Naive thymus-derived CD8-positive, alpha-beta T cell (primary cell): ENCODE measurements around the gene HCN3. TPM values are rescaled to one million over a fixed set of nuclear protein-coding genes. Genes with fewer than 3 reads are reported as not detected.
A peak's percentile ranks its signal among the peaks of the same experiment; 100 is the strongest.
"Not testable (repeated sequence)": the region's sequence is repeated elsewhere in the genome, so short reads cannot be mapped to it uniquely, and the experiment has no call there.

ENCODE experiments used
- ATAC-seq, 2 donors: fragments of 150-1000 bp; cut with Tn5 transposase in 1 of 2; sonication (Bioruptor Pico), chemical (Tn5 transposase) in 1 of 2; 1 replicate in 1 of 2; 2 replicates in 1 of 2; pipeline ENCODE4 v1.10.0; 2021; ENCODE audit warnings: mild to moderate bottlenecking in 2 of 2, moderate library complexity in 2 of 2
- POLR2A ChIA-PET: fragments of 350-600 bp; sonication (Branson Sonifier 250); formaldehyde crosslinking; loops from one replicate; lab custom pipeline; 2021; ENCODE audit warnings: antibody characterized with exemption; lab: Charles Lee
- DNase-seq, 10 donors: peaks; one replicate each; pipeline versions ENCODE4 v3.0.0 to v3.0.0-alpha.2; 2020 to 2022
- H3K27ac Mint-ChIP-seq, 10 donors: one replicate each; pipeline ENCODE4 v1.8.0; 2020 to 2022; ENCODE audit warnings: mild to moderate bottlenecking in 10 of 10, mixed read lengths in 10 of 10, moderate library complexity in 4 of 10, inconsistent platforms in 1 of 10
- H3K27me3 Mint-ChIP-seq, 5 donors: one replicate each; pipeline ENCODE4 v1.8.0; 2021 to 2022; ENCODE audit warnings: mixed read lengths in 5 of 5
- H3K36me3 Mint-ChIP-seq, 3 donors: one replicate each; pipeline ENCODE4 v1.8.0; 2020 to 2022; ENCODE audit warnings: mixed read lengths in 3 of 3, mild to moderate bottlenecking in 2 of 3, inconsistent platforms in 1 of 3
- H3K4me1 Mint-ChIP-seq, 4 donors: one replicate each; pipeline ENCODE4 v1.8.0; 2021 to 2022; ENCODE audit warnings: mixed read lengths in 4 of 4
- H3K4me3 Mint-ChIP-seq, 10 donors: one replicate each; pipeline ENCODE4 v1.8.0; 2020 to 2022; ENCODE audit warnings: mild to moderate bottlenecking in 10 of 10, mixed read lengths in 10 of 10, moderate library complexity in 6 of 10, inconsistent platforms in 1 of 10
- H3K9me3 Mint-ChIP-seq, 9 donors: one replicate each; pipeline ENCODE4 v1.8.0; 2020 to 2022; ENCODE audit warnings: mixed read lengths in 9 of 9, mild to moderate bottlenecking in 3 of 9, inconsistent platforms in 1 of 9, moderate library complexity in 1 of 9
- polyA plus RNA-seq, 3 donors: library from polyadenylated mRNA; unstranded; fragments of 300-500 nt; fragmentation: Illumina TruSeq; gene quantifications; one replicate each; pipeline ENCODE4 v1.2.3, GENCODE V29; 2021
- total RNA-seq, 8 experiments: library from RNA in 2 of 8; stranded (reverse) in 2 of 8; gene quantifications; one replicate each; pipeline ENCODE4 v1.2.3 and lab custom pipeline; 2021 to 2026

Gene HCN3
- total RNA-seq (1 to 10 TPM; 3.9 to 4.1 TPM), polyA plus RNA-seq (under 1 TPM in 2 of 3 donors, not detected in 1; 0.20 to 0.51 TPM), total RNA-seq (lab: John Stamatoyannopoulos, UW) (0.98 to 7.8 (median 2.5) reads per million in 6 experiments)

- peak; percentile 34 to 62 for ATAC-seq
- POLR2A ChIA-PET, result interaction anchor here (1.2 to 5.9 kb wide), 3 partner anchors 22 to 46 kb away, joined by 4 to 30 read pairs (median 4); partner anchors contain the start of gene ENTREP3
- peak within 1 kb of the TSS; percentile 68 to 84 (median 78) for H3K4me3 Mint-ChIP-seq
Measured at GRCh38 chr1:155277070-155277901, at the start of gene HCN3. TSS of gene HCN3 (plus strand) at chr1:155277463. CDS start at chr1:155277591, 128 bp downstream.

GRCh38 chr1:155228096-155228427, 49.2 kb upstream of the HCN3 start:
- POLR2A ChIA-PET, result interaction anchor here (1.0 to 5.0 kb wide), 7 partner anchors 13 to 44 kb away, joined by 3 to 42 read pairs (median 6); partner anchors contain the start of genes MTX1 and THBS3
- H3K9me3 Mint-ChIP-seq, result no peaks in the 10 kb centered on the region
- H3K27me3 Mint-ChIP-seq, result no peaks in the 10 kb centered on the region
- peak overlapping the region; percentile 84 to 98 (median 94) for H3K27ac Mint-ChIP-seq
- peaks cover 6 to 42% (median 24%) of the 10 kb centered on the region in 4 donors for H3K4me1 Mint-ChIP-seq
- no peaks in the 10 kb centered on the region for H3K36me3 Mint-ChIP-seq
- no peak for ATAC-seq
- H3K4me3 Mint-ChIP-seq, result peak overlapping the region; percentile 74 to 93 (median 87)
- DNase-seq, result peak in 1 of 10 donors; percentile 17

More at GRCh38 chr1:155277070-155277901, at the start of gene HCN3:
- peak within 1 kb of the TSS in 8 of 10 donors; percentile 23 to 88 (median 67) for H3K27ac Mint-ChIP-seq
- no peaks in the 10 kb centered on the region for H3K36me3 Mint-ChIP-seq
- peak; percentile 68 to 94 (median 82) for DNase-seq
- peaks cover 16 to 42% (median 36%) of the 10 kb centered on the region in 4 donors for H3K4me1 Mint-ChIP-seq
- no peaks in the 10 kb centered on the region for H3K27me3 Mint-ChIP-seq
- no peaks in the 10 kb centered on the region for H3K9me3 Mint-ChIP-seq

DNA sequence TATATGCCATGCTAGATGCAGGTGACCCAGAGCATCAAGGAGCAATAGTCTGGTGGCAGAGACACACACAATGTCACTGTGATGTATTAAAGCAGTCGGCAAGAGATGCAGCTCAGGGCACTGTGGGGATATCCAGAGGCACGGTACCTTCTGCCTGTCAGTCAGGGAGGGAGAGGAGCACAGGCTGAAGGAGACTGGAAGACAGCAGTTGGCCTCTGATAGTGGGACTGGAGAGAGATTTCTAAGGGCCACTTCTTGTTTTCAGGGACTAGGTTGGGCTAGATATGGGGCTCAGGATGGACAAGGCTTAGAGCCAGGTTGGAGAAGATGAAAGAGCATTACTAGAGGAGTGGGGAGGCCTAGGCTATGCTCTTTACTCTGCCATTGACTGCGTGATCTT, 46.0 kb upstream of the HCN3 start:
- H3K36me3 Mint-ChIP-seq, ATAC-seq, POLR2A ChIA-PET, H3K27me3 Mint-ChIP-seq, DNase-seq, H3K9me3 Mint-ChIP-seq, H3K4me3 Mint-ChIP-seq: not testable (repeated sequence)
- peak overlapping the region in 6 of 10 donors; percentile 6 to 78 (median 29) for H3K27ac Mint-ChIP-seq
- peaks cover 3 to 21% (median 16%) of the 10 kb centered on the region in 4 donors for H3K4me1 Mint-ChIP-seq

DNA sequence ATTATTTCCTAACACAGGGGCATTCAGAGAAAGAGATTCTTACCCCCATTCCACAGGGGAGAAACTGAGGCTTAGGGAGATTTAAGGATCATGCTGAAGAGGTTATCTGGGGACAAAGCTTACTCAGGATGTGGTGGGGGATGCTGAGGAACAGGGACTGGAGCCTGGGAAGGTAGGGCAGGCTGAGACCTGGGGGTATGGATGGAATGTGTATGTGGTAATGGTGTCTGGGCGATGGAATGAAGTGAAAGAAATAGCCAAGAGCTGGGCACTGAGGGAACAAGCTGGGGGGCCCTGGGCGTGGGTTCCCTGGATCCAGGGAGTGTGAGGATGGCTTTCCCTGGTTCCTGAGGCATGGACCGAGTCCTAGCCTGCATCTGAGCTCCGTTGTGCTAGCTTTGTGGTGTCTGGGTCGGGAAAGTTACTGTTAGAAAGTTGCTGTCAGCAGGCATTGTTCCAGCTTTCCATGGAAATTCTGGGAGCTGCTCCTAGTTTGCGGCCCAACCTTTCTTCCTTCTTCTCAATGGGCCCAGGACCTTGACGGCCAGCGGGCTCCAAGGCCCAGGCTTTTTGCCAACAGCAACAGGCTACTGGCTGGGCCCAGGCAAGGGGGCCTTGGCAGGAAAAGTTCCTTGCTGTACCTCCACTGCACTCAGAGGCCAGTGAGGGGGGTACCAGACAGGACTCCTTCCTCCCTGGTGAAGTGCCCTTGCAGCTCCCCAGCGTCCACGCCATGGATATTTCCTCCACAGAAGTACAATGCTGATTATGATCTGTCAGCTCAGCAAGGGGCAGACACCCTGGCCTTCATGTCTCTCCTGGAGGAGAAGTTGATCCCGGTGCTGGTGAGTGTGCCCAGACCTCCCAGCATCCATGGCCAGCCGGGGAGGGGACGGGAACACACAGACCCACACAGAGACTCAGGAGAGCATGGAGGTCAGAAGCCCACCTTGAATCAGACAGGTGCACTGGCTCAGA, 45.0 kb upstream of the HCN3 start:
- ATAC-seq, H3K27me3 Mint-ChIP-seq, H3K9me3 Mint-ChIP-seq, DNase-seq, H3K4me3 Mint-ChIP-seq, POLR2A ChIA-PET: not testable (repeated sequence)
- H3K4me1 Mint-ChIP-seq, result peaks cover 0 to 11% (median 9%) of the 10 kb centered on the region in 4 donors
- peaks cover 0 to 18% (median 3%) of the 10 kb centered on the region in 3 donors for H3K36me3 Mint-ChIP-seq
- peak overlapping the region in 2 of 10 donors; percentile 22 to 27 for H3K27ac Mint-ChIP-seq

GRCh38 chr1:155233502-155233901, 43.8 kb upstream of the HCN3 start:
- H3K9me3 Mint-ChIP-seq, H3K4me3 Mint-ChIP-seq, POLR2A ChIA-PET, H3K27ac Mint-ChIP-seq, DNase-seq, ATAC-seq, H3K4me1 Mint-ChIP-seq, H3K27me3 Mint-ChIP-seq: not testable (repeated sequence)
- H3K36me3 Mint-ChIP-seq, result peaks cover 0 to 27% (median 3%) of the 10 kb centered on the region in 3 donors

DNA sequence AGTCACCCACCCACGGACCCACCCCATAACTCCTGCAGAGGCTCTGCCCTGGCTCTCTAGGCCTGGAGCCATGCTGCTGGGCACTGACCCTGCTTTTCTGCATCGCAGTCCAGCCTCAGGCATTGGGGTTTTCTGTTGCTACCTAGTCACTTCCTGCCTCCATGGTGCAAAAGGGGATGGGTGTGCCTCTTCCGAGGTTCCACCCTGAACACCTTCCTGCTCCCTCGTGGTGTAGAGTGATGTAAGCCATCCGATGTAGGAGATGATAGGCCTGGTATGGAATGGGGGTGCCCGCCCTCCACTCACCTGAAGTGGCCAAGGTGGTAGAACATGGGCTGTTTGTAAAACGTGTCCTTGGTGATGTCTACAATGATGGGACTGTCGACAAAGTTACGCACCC, 41.9 kb upstream of the HCN3 start:
- H3K4me1 Mint-ChIP-seq, result peaks cover 0 to 15% (median 7%) of the 10 kb centered on the region in 4 donors
- ATAC-seq, H3K9me3 Mint-ChIP-seq, H3K27ac Mint-ChIP-seq, DNase-seq, H3K27me3 Mint-ChIP-seq, POLR2A ChIA-PET: not testable (repeated sequence)
- H3K4me3 Mint-ChIP-seq, result peak overlapping the region in 1 of 10 donors; percentile 24
- H3K36me3 Mint-ChIP-seq, result peaks cover 0 to 38% (median 3%) of the 10 kb centered on the region in 3 donors

DNA sequence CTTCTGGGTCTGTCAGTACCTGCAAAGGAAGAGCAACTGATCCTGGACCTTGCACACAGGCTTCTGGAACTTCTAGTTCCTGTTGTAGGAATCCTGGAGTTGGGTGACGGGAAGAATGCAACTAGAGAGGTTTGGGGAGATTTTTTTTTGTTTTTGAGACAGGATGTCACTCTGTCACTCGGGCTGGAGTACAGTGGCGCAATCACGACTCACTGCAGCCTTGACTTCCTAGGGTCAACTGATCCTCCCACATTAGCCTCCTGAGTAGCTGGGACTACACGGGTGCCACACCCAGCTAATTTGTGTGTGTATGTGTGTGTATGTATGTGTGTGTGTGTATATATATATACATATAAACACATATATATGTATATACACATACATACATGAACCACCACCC, 40.8 kb upstream of the HCN3 start:
- H3K4me1 Mint-ChIP-seq, result peaks cover 6 to 25% (median 18%) of the 10 kb centered on the region in 4 donors
- H3K4me3 Mint-ChIP-seq, result no peak overlapping the region
- peaks cover 0 to 38% (median 3%) of the 10 kb centered on the region in 3 donors for H3K36me3 Mint-ChIP-seq
- peak overlapping the region in 1 of 10 donors; percentile 75 for H3K27ac Mint-ChIP-seq
- POLR2A ChIA-PET, result no interaction called here
- ATAC-seq (no peak), DNase-seq (no peak)
- no peaks in the 10 kb centered on the region for H3K9me3 Mint-ChIP-seq
- no peaks in the 10 kb centered on the region for H3K27me3 Mint-ChIP-seq

- peaks cover 0 to 5% (median 2%) of the 10 kb centered on the region in 9 donors for H3K9me3 Mint-ChIP-seq
- H3K27me3 Mint-ChIP-seq, result peaks cover 0 to 5% (median 2%) of the 10 kb centered on the region in 5 donors
- peaks cover 0 to 34% (median 3%) of the 10 kb centered on the region in 3 donors for H3K36me3 Mint-ChIP-seq
- DNase-seq, result peak; percentile 23 to 83 (median 66)
- POLR2A ChIA-PET, result interaction anchor here (0.7 to 1.8 kb wide), 15 partner anchors 9 to 615 kb away, joined by 3 to 10 read pairs (median 3); partner anchors contain the start of genes CLK2, ENTREP3, MTX1 and SCAMP3
- H3K27ac Mint-ChIP-seq, result peak overlapping the region; percentile 55 to 98 (median 90)
- peaks cover 16 to 57% (median 46%) of the 10 kb centered on the region in 4 donors for H3K4me1 Mint-ChIP-seq
- peak overlapping the region; percentile 84 to 94 (median 88) for H3K4me3 Mint-ChIP-seq
- ATAC-seq, result peak; percentile 13 to 32
Measured at GRCh38 chr1:155241069-155241679, 36.1 kb upstream of the HCN3 start.

DNA sequence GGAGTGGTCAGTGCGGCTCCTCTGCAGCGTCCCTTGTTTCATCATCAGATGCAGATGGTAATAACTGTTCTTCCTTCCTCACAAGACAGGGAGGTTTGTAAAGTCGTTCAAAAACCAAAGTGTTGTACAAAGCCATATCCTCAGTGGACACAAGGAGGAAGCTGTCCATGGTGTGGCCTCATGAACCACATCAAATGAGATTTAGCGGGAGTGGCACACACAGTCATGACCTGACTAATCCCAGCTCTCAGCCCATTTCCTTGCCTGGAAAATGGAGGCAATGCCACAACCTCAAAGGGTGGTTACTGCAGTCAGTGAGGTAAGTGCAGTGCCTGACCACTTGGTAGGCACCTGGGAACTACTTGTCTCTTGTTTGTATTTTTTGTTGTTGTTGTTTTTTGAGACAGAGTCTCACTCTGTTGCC, 35.4 kb upstream of the HCN3 start:
- peaks cover 16 to 57% (median 46%) of the 10 kb centered on the region in 4 donors for H3K4me1 Mint-ChIP-seq
- ATAC-seq (no peak), DNase-seq (no peak)
- H3K36me3 Mint-ChIP-seq, result peaks cover 0 to 28% (median 3%) of the 10 kb centered on the region in 3 donors
- peaks cover 0 to 5% (median 2%) of the 10 kb centered on the region in 9 donors for H3K9me3 Mint-ChIP-seq
- POLR2A ChIA-PET, result interaction anchor here (0.7 to 1.8 kb wide), 11 partner anchors 9 to 348 kb away, joined by 3 to 10 read pairs (median 3); partner anchors contain the start of genes CLK2, MTX1 and SCAMP3
- peaks cover 0 to 5% (median 2%) of the 10 kb centered on the region in 5 donors for H3K27me3 Mint-ChIP-seq
- peak overlapping the region; percentile 63 to 98 (median 90) for H3K27ac Mint-ChIP-seq
- H3K4me3 Mint-ChIP-seq, result peak overlapping the region in 8 of 10 donors; percentile 84 to 94 (median 89)

DNA sequence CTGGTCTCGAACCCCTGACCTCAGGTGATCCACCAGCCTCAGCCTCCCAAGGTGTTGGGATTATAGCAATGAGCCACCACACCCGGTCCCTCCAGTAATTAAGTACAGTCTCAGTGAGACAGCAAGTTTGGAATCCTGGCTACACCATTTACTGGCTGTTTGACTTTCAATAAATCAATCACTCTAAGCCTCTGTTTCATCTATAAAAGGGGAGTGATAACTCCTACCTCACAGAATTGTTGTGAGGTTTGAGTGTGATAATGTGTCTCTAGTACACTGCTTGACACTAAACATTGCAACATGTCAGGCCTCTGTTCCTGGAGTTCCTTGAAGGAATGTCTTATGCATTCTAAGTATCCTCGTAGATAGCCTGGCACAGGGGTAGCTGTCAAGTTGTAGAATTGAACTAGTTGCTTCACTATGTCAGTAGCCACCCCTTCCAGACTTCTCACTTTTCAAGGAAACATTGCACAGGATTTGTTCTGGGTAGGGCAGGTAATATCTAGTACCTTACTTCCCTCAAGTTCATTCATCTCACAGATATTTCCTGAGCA, 34.4 kb upstream of the HCN3 start:
- peaks cover 0 to 18% (median 3%) of the 10 kb centered on the region in 3 donors for H3K36me3 Mint-ChIP-seq
- no peak for ATAC-seq
- DNase-seq, result no peak
- H3K4me1 Mint-ChIP-seq, result peaks cover 16 to 57% (median 46%) of the 10 kb centered on the region in 4 donors
- peak overlapping the region; percentile 77 to 94 (median 89) for H3K4me3 Mint-ChIP-seq
- POLR2A ChIA-PET, result interaction anchor here (0.9 to 3.6 kb wide), 6 partner anchors 16 to 734 kb away, joined by 3 to 27 read pairs (median 12); partner anchors contain the start of gene SCAMP3
- H3K27ac Mint-ChIP-seq, result peak overlapping the region; percentile 93 to 100 (median 96)
- H3K9me3 Mint-ChIP-seq, result peaks cover 0 to 5% (median 2%) of the 10 kb centered on the region in 9 donors
- peaks cover 0 to 5% (median 2%) of the 10 kb centered on the region in 5 donors for H3K27me3 Mint-ChIP-seq
